K562 (cell line): ENCODE measurements around the gene PES1. TPM values are rescaled to one million over a fixed set of nuclear protein-coding genes. Genes with fewer than 3 reads are reported as not detected.

ENCODE experiments used
- CXXC5 ChIP-seq: fragments of 250-450 bp; sonication (Bioruptor Pico); IDR thresholded peaks from 2 replicates; pipeline ENCODE4 v1.8.0; 2022; ENCODE audit warnings: inconsistent platforms, mild to moderate bottlenecking, moderate library complexity
- ERF ChIP-seq: fragments of 450-650 bp; formaldehyde crosslinking; IDR thresholded peaks from 2 replicates; pipeline ENCODE4 v1.4.0; 2020; ENCODE audit warnings: mild to moderate bottlenecking, mixed read lengths
- FOXJ2 ChIP-seq: fragments of 200-800 bp; sonication (Bioruptor generic); IDR thresholded peaks from 2 replicates; pipeline ENCODE4 v1.6.1; 2016; ENCODE audit warnings: missing genetic modification characterization, missing compliant biosample characterization
- FOXM1 ChIP-seq, 2 experiments: fragments of 450-650 bp in 1 of 2; sonication (generic) in 1 of 2; formaldehyde crosslinking in 1 of 2; IDR thresholded peaks; 2 replicates each; pipeline versions ENCODE4 v1.6.1 to v1.9.0; 2017 to 2022; ENCODE audit warnings: low read depth in 2 of 2, mild to moderate bottlenecking in 2 of 2, missing genetic modification reagents in 1 of 2, moderate library complexity in 1 of 2
- ILK ChIP-seq: fragments of 450-650 bp; IDR thresholded peaks from 2 replicates; pipeline ENCODE4 v1.6.1; 2016; ENCODE audit warnings: missing genetic modification characterization, low read depth, mild to moderate bottlenecking, missing compliant biosample characterization, moderate library complexity, borderline replicate concordance
- JUND ChIP-seq, 2 experiments: IDR thresholded peaks; 2 replicates in 1 of 2; 3 replicates in 1 of 2; pipeline ENCODE4 v1.6.1; 2011; ENCODE audit warnings: borderline replicate concordance in 2 of 2, low read depth in 2 of 2, low read length in 2 of 2, improper control_type of control experiment in 1 of 2, missing biosample characterization in 1 of 2, missing genetic modification characterization in 1 of 2, missing genetic modification reagents in 1 of 2
- KLF10 ChIP-seq: fragments of 250-450 bp; sonication (Bioruptor Pico); IDR thresholded peaks from 2 replicates; pipeline ENCODE4 v1.6.1; 2021; ENCODE audit warnings: matching md5 sums
- MECOM ChIP-seq: fragments of 250-450 bp; sonication (Bioruptor Pico); IDR thresholded peaks from 2 replicates; pipeline ENCODE4 v1.8.0; 2022; ENCODE audit warnings: inconsistent platforms
- NR4A1 ChIP-seq, 2 experiments: fragments of 250-450 bp in 1 of 2; fragments of 450-650 bp in 1 of 2; sonication (Bioruptor Pico) in 1 of 2; IDR thresholded peaks; 2 replicates each; pipeline versions ENCODE4 v1.4.0 to v1.6.1; 2016 to 2020; ENCODE audit warnings: mild to moderate bottlenecking in 2 of 2, missing compliant biosample characterization in 1 of 2, missing genetic modification characterization in 1 of 2, moderate library complexity in 1 of 2
- NRF1 ChIP-seq, 2 experiments: fragments of 450-650 bp; IDR thresholded peaks in 1 of 2; conservative IDR thresholded peaks in 1 of 2; 2 replicates each; pipeline ENCODE4 v1.6.1; 2014; ENCODE audit warnings: mild to moderate bottlenecking in 2 of 2
- PTTG1 ChIP-seq: fragments of 450-650 bp; IDR thresholded peaks from 2 replicates; pipeline ENCODE4 v1.6.1; 2016; ENCODE audit warnings: low read depth, mild to moderate bottlenecking, missing genetic modification characterization, missing compliant biosample characterization
- PYGO2 ChIP-seq: fragments of 450-650 bp; IDR thresholded peaks from 2 replicates; pipeline ENCODE4 v1.6.1; 2016; ENCODE audit warnings: mild to moderate bottlenecking, missing genetic modification characterization, moderate library complexity, missing compliant biosample characterization
- RB1 ChIP-seq: fragments of 450-650 bp; IDR thresholded peaks from 2 replicates; pipeline ENCODE4 v1.6.1; 2017; ENCODE audit warnings: low read depth, mild to moderate bottlenecking
- RBBP5 ChIP-seq: fragments of 200-600 bp; sonication (generic); IDR thresholded peaks from 2 replicates; pipeline ENCODE4 v1.6.1; 2012; ENCODE audit warnings: borderline replicate concordance, mild to moderate bottlenecking, low read length, control low read depth, inconsistent platforms; ENCODE audit not compliant: insufficient read depth, poor library complexity, severe bottlenecking
- SMAD4 ChIP-seq: fragments of 250-450 bp; sonication (Bioruptor Pico); conservative IDR thresholded peaks from 2 replicates; pipeline ENCODE4 v1.8.0; 2021; ENCODE audit warnings: inconsistent platforms, mild to moderate bottlenecking, moderate library complexity
- TRIM24 ChIP-seq, 2 experiments: fragments of 450-650 bp; IDR thresholded peaks; 2 replicates each; pipeline ENCODE4 v1.6.1; 2016
- ZNF384 ChIP-seq: IDR thresholded peaks from 2 replicates; pipeline ENCODE4 v1.6.1; 2012; ENCODE audit warnings: low read depth, low read length, improper control_type of control experiment
- ZNF717 ChIP-seq: fragments of 250-450 bp; sonication (Bioruptor Pico); IDR thresholded peaks from 2 replicates; pipeline ENCODE4 v1.5.0; 2021
- polyA plus RNA-seq, 8 experiments: library from polyadenylated mRNA; depleted of rRNA in 4 of 8; stranded (reverse) in 5 of 8; unstranded in 3 of 8; fragments of >200 nt; fragmentation: Nextera tagmentation in 2 of 8; fragmentation: Illumina TruSeq in 1 of 8; extraction: Ambion mirVana in 2 of 8; extraction: Trizol in 1 of 8; gene quantifications; 2 replicates each; pipeline versions ENCODE4 v1.2.1 to v1.2.3, GENCODE V29; 2011 to 2014; ENCODE audit warnings: inconsistent platforms in 1 of 8, missing spikeins in 1 of 8
- total RNA-seq, 7 experiments: library from RNA; depleted of rRNA in 6 of 7; stranded (reverse); fragments of >200 nt in 6 of 7; fragmentation: Illumina TruSeq in 2 of 7; extraction: Trizol in 2 of 7; gene quantifications; 2 replicates each; pipeline versions ENCODE4 v1.2.1 to v1.2.3, GENCODE V29; 2011 to 2021; ENCODE audit warnings: low replicate concordance in 1 of 7
- TF ChIP-seq, protein P1 (sequence below): sonication (generic); formaldehyde crosslinking; IDR thresholded peaks from 2 replicates; pipeline ENCODE4 v1.8.1; 2023; ENCODE audit warnings: mild to moderate bottlenecking, missing genetic modification reagents, moderate library complexity
- TF ChIP-seq, protein P2 (sequence below): fragments of 250-450 bp; sonication (Bioruptor Pico); IDR thresholded peaks from 2 replicates; pipeline ENCODE4 v1.5.0; 2021; ENCODE audit warnings: mild to moderate bottlenecking, borderline replicate concordance

The PES1 gene
- total and polyA plus RNA-seq, 9 of the 15 experiments (the other 6 are each of a cell fraction or from before 2014, with no cell fraction given), result 6.5 to 158 (median 94.3) TPM

- TF ChIP-seq PTTG1 (tag) (peak; percentile 91), KLF10 (CRISPR knock-in tag) (no peak), TRIM24 (IDR thresholded peaks at IDR 0.05) (no peak), RB1 (no peak), FOXM1 (IDR thresholded peaks at IDR 0.05; ENCODE audit: low read depth) (no peak), FOXM1 (CRISPR knock-in tag; IDR thresholded peaks at IDR 0.05; ENCODE audit: low read depth) (no peak), SMAD4 (CRISPR knock-in tag) (peak; percentile 87), RBBP5 (no peak), MECOM (CRISPR knock-in tag) (peak; percentile 81; the same call in 1 of the 2 replicates), FOXJ2 (tag) (no peak), NRF1 (conservative IDR thresholded peaks at IDR 0.05 in 1 of 2, IDR thresholded peaks at IDR 0.05 in 1 of 2) (no peak), JUND (IDR thresholded peaks at IDR 0.05; ENCODE audit: borderline replicate concordance, low read depth, low read length) (no peak), JUND (tag; IDR thresholded peaks at IDR 0.05; ENCODE audit: borderline replicate concordance, low read depth, low read length) (peak; percentile 47; the same call in 1 of the 3 replicates), ZNF384 (no peak), ZNF717 (CRISPR knock-in tag) (no peak), ERF (CRISPR knock-in tag) (0 out of 2 replicates have a peak, but pooled peaks have one; percentile 37), NR4A1 (CRISPR knock-in tag; IDR thresholded peaks at IDR 0.05) (no peak), NR4A1 (tag; IDR thresholded peaks at IDR 0.05) (peak; percentile 96), CXXC5 (peak; percentile 61), ILK (tag) (peak; percentile 73), PYGO2 (tag) (peak; percentile 83)
- TF ChIP-seq, protein P1, sequence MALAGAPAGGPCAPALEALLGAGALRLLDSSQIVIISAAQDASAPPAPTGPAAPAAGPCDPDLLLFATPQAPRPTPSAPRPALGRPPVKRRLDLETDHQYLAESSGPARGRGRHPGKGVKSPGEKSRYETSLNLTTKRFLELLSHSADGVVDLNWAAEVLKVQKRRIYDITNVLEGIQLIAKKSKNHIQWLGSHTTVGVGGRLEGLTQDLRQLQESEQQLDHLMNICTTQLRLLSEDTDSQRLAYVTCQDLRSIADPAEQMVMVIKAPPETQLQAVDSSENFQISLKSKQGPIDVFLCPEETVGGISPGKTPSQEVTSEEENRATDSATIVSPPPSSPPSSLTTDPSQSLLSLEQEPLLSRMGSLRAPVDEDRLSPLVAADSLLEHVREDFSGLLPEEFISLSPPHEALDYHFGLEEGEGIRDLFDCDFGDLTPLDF (CRISPR knock-in tag), result no peak
- TF ChIP-seq, protein P2, sequence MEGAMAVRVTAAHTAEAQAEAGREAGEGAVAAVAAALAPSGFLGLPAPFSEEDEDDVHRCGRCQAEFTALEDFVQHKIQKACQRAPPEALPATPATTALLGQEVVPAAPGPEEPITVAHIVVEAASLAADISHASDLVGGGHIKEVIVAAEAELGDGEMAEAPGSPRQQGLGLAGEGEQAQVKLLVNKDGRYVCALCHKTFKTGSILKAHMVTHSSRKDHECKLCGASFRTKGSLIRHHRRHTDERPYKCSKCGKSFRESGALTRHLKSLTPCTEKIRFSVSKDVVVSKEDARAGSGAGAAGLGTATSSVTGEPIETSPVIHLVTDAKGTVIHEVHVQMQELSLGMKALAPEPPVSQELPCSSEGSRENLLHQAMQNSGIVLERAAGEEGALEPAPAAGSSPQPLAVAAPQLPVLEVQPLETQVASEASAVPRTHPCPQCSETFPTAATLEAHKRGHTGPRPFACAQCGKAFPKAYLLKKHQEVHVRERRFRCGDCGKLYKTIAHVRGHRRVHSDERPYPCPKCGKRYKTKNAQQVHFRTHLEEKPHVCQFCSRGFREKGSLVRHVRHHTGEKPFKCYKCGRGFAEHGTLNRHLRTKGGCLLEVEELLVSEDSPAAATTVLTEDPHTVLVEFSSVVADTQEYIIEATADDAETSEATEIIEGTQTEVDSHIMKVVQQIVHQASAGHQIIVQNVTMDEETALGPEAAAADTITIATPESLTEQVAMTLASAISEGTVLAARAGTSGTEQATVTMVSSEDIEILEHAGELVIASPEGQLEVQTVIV (CRISPR knock-in tag), result no peak
Measured at GRCh38 chr22:30537083-30537731, 54.5 kb downstream of the PES1 start (continued).
